Mesodermal cell (in vitro differentiated cells): ENCODE data around the gene SBNO2.
"Not testable (repeated sequence)": the region's sequence is repeated elsewhere in the genome, so short reads cannot be mapped to it uniquely, and the experiment has no call there.

Experiments used
- H3K27ac ChIP-seq: 2 replicates; pipeline ENCODE4 v1.7.0; 2013; ENCODE audit warnings: mild to moderate bottlenecking, low read depth, low read length, moderate library complexity; ENCODE audit not compliant: severe bottlenecking
- H3K36me3 ChIP-seq: 2 replicates; pipeline ENCODE4 v1.7.1; 2013; ENCODE audit warnings: mild to moderate bottlenecking, low read length, moderate library complexity; ENCODE audit not compliant: control insufficient read depth, insufficient read depth
- H3K4me1 ChIP-seq: one replicate; pipeline ENCODE4 v1.7.1; 2013; ENCODE audit warnings: mild to moderate bottlenecking, low read length; ENCODE audit not compliant: insufficient read depth, control insufficient read depth, poor library complexity, severe bottlenecking
- H3K4me3 ChIP-seq: 2 replicates; pipeline ENCODE4 v1.7.0; 2013; ENCODE audit warnings: low read length, control low read depth, mild to moderate bottlenecking; ENCODE audit not compliant: insufficient read depth, poor library complexity, severe bottlenecking; ENCODE audit errors: extremely low read depth
- H3K9me3 ChIP-seq: 2 replicates; pipeline ENCODE4 v1.7.1; 2013; ENCODE audit warnings: mild to moderate bottlenecking, low read length, moderate library complexity; ENCODE audit not compliant: control insufficient read depth
- WGBS, 2 experiments: methylation state at CpG; one replicate each; pipeline ENCODE4 v1.1.5; 2013; ENCODE audit warnings: missing lambda C conversion rate in 2 of 2; ENCODE audit not compliant: insufficient coverage in 2 of 2; 5-methylcytosine and 5-hydroxymethylcytosine counted together

The SBNO2 gene

DNA sequence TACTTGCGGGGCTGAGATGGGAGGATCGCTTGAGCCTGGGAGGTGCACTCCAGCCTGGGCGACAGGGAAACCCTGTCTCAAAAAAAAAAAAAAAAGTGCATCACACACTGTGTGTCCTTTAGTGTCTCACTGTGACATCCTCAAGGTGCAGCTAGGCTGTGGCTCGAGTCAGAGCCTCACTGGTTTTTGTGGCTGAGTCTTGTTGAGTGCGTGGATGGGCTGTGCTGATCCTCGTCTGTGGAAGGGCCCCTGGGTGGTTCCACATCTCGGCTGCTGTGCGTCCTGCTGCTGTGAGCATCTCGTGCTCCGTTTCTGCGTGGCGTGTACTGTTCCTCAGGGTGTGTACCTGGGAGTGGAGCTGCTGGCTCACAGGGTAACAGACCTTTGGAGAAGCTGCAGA lies 42.7 kb upstream of the SBNO2 start:
- Histone ChIP-seq H3K27ac (no peak overlapping the region), H3K9me3 (no peaks in the 10 kb centered on the region), H3K36me3 (peaks cover 27% of the 10 kb centered on the region), H3K4me3 (no peak overlapping the region), H3K4me1 (peaks cover 24% of the 10 kb centered on the region)
- WGBS, 2 experiments = 95 to 96% methylated on average over 12 of the region's 12 CpGs

DNA sequence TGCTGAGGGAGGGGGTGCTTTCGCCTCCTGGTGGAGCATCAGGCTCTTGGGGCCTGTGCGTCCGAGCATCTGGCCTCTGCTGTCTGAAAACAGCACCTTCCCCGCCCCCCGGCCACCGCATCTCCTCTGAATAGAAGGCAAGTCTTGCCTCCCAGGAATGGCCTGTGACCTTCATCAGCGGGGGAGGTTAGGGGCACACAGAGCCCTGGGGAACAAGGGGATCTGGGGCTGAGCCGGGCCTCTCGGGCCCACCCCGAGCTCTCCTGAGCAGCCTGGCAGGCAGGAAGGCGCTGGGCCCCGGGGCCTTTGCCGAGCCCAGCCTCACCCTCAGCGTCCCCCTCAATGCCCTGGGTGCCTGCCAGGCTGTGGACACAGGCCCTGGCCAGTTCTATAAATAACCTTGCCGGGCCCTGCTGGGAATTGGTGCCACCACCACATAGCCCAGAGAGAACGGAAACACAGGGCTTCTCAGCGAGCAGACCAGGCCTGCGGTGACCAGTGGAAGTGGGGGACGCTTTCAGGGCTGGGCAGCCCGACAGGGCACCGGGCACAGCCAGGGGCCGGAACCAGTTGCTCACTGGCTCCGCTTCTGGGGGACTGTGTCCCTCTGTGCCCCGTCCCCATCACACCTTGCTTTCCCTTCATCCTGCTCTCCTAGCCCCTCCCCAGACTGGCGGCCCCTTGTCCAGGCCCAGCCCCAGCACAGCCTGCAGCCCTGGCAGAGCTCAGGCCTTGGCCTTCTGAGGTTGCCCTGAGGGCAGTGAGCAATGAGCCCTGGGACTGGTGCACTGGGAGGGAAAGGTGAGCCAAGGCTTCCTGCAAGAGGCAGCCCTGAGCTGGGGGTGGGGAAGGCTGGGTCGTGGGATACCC lies 41.0 kb upstream of the SBNO2 start:
- Histone ChIP-seq H3K36me3 (peaks cover 32% of the 10 kb centered on the region), H3K4me1 (peaks cover 23% of the 10 kb centered on the region), H3K27ac (peak overlapping the region; percentile 45), H3K9me3 (no peaks in the 10 kb centered on the region), H3K4me3 (no peak overlapping the region)
- 92 to 95% methylated on average over 24 to 25 of the region's 26 CpGs for WGBS, 2 experiments

DNA sequence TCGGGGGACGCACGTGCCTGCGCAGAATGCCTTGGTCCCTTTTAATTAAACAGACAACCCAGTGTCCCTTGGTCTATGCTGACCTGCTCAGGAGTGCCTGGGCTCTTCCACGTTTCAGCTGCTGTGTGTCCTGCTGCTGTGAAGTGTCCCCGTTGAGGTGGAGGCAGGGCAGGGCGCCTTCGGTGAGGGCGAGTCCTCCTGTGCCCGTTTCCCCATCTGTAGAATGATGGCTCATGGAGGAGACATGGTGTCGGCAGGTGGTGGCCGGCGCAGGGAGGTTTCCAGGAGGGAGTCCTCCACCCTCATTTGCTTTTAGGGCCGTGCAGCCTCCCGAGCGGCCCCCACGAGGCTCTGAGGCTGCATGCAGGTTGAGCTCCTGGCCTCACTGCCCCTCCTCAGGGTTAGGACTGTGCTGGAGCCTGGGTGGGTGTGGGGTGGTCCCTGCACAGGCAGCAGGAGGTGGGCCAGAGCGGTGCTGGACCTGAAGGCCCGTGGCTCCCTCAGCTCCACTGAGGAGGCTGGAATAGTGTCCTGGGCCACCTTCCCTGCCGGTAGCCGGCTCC lies 40.3 kb upstream of the SBNO2 start:
- Histone ChIP-seq H3K27ac (peak overlapping the region; percentile 74), H3K36me3 (peaks cover 38% of the 10 kb centered on the region), H3K4me1 (peaks cover 27% of the 10 kb centered on the region), H3K4me3 (no peak overlapping the region), H3K9me3 (no peaks in the 10 kb centered on the region)
- 91 to 93% methylated on average over 15 to 19 of the region's 21 CpGs for WGBS, 2 experiments

DNA sequence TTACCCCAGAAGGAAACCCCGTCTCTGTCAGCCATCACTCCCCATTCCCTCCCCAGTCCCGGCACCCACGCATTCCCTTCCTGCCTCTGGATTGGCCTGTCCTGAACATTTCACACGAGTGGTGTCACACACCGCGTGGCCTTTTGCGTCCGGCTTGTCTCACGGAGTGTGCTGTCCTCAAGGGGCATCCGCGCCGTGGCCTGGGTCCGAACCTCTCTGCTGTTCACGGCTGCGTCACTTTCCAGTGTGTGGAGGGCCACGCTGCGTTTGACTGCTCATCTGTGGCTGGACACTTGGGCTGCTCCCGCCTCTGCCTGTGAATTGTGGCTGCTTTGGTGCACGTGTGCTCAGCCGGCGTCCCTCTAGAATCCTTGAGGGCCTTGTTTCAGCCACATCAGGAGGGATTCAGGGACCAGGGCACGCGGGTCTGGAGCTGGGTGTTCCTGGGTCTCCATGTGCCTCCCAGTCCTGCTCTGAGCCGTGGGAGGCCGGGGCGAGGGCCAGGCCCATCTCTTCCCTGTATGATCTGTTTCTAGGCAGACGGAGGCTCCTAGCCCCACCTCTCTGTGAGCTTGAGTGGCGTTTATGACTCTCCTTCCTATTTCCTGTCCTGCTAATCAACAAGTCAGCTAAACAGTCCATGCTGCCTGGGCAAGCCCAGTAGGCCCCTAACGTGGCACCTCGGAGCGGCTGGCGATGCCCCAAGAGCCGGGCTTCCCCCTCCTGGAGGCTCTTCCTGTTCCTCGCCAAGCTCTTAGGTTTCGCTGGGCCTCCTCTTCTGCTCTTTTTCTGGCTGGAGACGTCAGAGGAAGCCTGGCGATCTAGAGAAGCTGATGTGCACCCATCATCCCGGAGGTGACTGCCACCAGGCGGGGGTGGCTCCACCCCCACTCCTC lies 39.6 kb upstream of the SBNO2 start:
- Histone ChIP-seq H3K27ac (peak overlapping the region; percentile 74), H3K36me3 (peaks cover 44% of the 10 kb centered on the region), H3K9me3 (no peaks in the 10 kb centered on the region), H3K4me3 (no peak overlapping the region), H3K4me1 (peaks cover 27% of the 10 kb centered on the region)
- whole genome bisulfite sequencing, 2 experiments = 89 to 91% methylated on average over 37 to 39 of the region's 39 CpGs

DNA sequence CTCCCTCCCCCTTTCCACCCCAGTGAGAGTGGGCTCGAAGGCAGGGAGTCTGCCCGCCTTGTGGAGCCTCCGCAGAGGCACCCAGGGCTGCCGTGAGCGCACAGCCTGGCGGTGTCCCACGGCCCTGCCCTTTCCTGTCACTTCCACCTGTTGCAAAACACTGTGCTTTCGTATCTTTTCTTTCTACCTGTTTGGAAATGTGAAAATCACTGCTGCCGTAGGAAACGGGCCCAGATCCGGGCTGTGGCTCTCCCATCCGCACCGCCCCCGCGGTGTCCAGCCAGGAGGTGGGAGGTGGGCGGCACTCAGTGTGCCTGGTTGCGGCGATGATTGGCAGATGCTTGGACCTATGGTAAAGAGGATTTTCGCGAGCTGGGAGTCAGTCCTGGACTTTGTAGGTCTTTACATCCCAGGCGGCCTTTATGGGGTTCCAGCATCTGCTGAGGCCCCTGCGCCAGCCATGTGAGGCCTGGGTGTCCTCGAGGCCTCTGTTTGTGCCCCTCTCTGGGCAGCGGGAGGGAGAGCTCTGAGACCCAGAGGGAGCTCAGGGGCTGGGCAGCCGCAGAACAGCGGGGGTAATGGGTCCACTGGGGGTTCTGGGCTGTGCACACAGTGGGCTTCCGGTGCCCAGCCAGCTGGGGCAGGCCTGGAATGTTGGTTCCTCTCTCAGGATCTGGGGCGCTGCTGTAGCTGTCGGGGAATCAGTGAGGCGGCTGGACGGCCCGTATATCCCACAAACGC lies 37.6 kb upstream of the SBNO2 start:
- no peak overlapping the region for H3K27ac ChIP-seq
- H3K36me3 ChIP-seq = peaks cover 50% of the 10 kb centered on the region
- WGBS, 2 experiments = 95 to 96% methylated on average over 30 to 32 of the region's 33 CpGs
- no peak overlapping the region for H3K4me3 ChIP-seq
- peaks cover 34% of the 10 kb centered on the region for H3K4me1 ChIP-seq
- no peaks in the 10 kb centered on the region for H3K9me3 ChIP-seq

DNA sequence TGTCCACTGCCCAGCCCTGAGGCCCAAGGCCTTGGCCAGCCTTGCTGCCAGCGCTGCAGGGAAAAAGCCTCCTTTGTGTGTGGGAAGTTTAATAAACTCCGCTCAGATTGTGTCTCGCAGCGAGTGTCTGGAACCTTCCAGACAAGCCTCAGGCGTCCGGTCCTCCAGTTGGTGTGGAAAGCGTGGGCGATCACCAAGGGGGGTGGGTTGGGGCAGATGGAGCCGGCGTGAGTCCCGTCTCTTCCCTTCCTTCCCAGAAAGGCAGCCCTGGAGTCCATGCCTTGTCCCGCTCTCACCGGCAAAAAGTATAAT lies 36.1 kb upstream of the SBNO2 start:
- no peak overlapping the region for H3K4me3 ChIP-seq
- H3K36me3 ChIP-seq = peaks cover 49% of the 10 kb centered on the region
- WGBS, 2 experiments = 92 to 95% methylated on average over 4 to 7 of the region's 13 CpGs
- H3K9me3 ChIP-seq = no peaks in the 10 kb centered on the region
- H3K4me1 ChIP-seq = peaks cover 33% of the 10 kb centered on the region
- H3K27ac ChIP-seq = no peak overlapping the region

DNA sequence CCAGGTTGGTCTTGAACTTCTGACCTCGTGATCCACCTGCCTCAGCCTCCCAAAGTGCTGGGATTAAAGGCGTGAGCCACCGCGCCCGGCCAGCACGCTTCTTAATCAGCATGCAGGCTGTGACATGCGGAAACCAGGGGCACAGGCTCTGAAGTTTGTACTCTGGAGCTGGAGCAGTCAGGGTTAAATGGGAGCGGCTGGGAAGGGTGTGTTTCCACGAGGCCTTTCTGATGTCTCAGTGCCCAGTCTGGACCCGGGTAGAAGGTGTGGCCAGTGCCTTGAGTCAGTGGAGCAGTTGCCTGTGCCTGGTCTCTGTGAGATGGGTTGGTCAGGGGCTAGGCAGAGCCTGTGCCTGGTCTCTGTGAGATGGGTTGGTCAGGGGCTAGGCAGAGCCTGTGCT lies 34.8 kb upstream of the SBNO2 start:
- H3K36me3 ChIP-seq = peaks cover 49% of the 10 kb centered on the region
- not testable (repeated sequence) for H3K9me3 ChIP-seq, H3K27ac ChIP-seq, H3K4me3 ChIP-seq
- H3K4me1 ChIP-seq = peaks cover 23% of the 10 kb centered on the region
- WGBS, 2 experiments = 81 to 83% methylated on average over 7 to 10 of the region's 10 CpGs

DNA sequence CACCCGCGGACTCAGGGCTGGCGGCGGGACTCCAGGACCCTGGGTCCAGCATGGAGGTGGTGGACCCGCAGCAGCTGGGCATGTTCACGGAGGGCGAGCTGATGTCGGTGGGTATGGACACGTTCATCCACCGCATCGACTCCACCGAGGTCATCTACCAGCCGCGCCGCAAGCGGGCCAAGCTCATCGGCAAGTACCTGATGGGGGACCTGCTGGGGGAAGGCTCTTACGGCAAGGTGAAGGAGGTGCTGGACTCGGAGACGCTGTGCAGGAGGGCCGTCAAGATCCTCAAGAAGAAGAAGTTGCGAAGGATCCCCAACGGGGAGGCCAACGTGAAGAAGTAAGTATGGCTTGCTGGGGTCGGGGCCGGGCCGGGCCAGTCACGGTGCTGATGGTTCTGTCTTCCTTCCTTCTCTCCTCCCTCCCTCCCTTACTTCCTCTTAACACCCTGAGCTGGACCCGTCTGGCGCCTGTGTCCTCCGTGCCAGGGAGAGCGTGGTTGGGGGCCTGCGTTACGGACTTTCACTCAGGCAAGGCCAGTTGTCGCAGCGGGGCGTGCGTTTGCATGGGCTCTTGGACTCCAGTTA lies 32.9 kb upstream of the SBNO2 start:
- Histone ChIP-seq H3K27ac (peak overlapping the region; percentile 39), H3K4me3 (peak overlapping the region; percentile 76)
- 2 to 6% methylated on average over 23 to 38 of the region's 38 CpGs for WGBS, 2 experiments

DNA sequence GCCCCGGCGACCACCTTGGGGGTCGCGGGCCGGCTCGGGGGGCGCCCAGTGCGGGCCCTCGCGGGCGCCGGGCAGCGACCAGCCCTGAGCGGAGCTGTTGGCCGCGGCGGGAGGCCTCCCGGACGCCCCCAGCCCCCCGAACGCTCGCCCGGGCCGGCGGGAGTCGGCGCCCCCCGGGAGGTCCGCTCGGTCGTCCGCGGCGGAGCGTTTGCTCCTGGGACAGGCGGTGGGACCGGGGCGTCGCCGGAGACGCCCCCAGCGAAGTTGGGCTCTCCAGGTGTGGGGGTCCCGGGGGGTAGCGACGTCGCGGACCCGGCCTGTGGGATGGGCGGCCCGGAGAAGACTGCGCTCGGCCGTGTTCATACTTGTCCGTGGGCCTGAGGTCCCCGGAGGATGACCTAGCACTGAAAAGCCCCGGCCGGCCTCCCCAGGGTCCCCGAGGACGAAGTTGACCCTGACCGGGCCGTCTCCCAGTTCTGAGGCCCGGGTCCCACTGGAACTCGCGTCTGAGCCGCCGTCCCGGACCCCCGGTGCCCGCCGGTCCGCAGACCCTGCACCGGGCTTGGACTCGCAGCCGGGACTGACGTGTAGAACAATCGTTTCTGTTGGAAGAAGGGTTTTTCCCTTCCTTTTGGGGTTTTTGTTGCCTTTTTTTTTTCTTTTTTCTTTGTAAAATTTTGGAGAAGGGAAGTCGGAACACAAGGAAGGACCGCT lies 32.2 kb upstream of the SBNO2 start:
- H3K4me3 ChIP-seq = peak overlapping the region; percentile 76
- H3K9me3 ChIP-seq = no peaks in the 10 kb centered on the region
- peaks cover 34% of the 10 kb centered on the region for H3K36me3 ChIP-seq
- H3K27ac ChIP-seq = no peak overlapping the region
- H3K4me1 ChIP-seq = peaks cover 21% of the 10 kb centered on the region
- WGBS, 2 experiments = 0% methylated on average over 58 to 73 of the region's 78 CpGs

More for the DNA sequence above, 32.9 kb upstream of the SBNO2 start:
- H3K4me1 ChIP-seq = peaks cover 21% of the 10 kb centered on the region
- H3K9me3 ChIP-seq = no peaks in the 10 kb centered on the region
- H3K36me3 ChIP-seq = peaks cover 40% of the 10 kb centered on the region
